ENCODE results near the gene ROBO1. TPM values are rescaled to one million over a fixed set of nuclear protein-coding genes. Genes with fewer than 3 reads are reported as not detected.

The ROBO1 gene
- total and polyA plus RNA-seq, 2 of the 13 experiments (the other 11 are each of a cell fraction or from before 2014, with no cell fraction given): 52.2 to 71.0 TPM

DNA sequence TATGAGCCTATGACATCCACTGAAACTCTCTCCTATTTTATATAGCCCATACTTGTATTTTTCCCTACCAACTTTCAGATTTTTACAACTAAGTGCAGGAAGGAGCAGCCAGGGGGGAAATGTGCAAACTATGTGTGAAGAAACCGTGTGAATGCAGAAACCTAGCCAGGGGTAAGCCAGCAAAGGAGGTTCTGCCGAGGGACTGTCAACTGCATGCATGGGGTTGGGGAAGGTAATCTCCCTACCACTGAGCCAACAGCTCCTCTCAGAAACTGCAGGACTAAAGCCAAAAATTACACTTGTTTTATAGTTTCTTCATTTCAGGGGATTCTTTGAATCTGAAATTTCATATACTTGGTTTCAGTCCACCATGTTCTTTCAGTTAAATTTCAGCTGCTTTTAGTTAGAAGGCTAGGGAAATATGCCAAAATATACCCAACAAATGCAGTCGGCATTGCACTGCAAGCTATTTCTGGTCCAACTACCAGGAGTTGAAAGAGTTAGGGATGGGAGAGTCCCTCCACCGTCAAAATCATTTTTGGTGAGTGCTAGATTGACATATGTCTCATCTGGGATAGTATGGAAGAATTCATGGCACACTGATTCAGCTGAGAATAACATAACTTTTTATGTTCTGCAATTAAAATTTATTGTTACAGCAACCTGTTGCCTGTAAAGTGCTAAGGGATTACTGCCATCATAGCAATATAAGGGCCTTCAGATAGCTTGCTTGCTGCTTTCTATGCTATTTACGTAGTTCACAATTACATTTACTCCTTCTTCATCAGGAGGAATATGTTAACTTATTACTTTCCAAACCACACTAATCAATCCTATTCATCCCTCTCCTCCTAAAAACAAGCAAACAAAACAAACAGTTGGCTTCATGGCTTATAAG lies 904.2 kb downstream of the ROBO1 start:
- CTCF ChIA-PET (ENCODE audit: low intra/inter-chr PET ratio, low total read pairs): no interaction called here
- no peak for DNase-seq (ENCODE audit: low spot score)
- no peak overlapping the region for H3K27ac ChIP-seq (ENCODE audit: extremely low read length, insufficient read depth, low read length)
- no peak for ATAC-seq
- H3K4me3 ChIP-seq (replicated peaks in 1 of 3; ENCODE audit: insufficient read depth in 1 of 3, low read depth in 2 of 3, low read length in 3 of 3): no peak overlapping the region
- H3K9me3 ChIP-seq (ENCODE audit: low read length): no peaks in the 10 kb centered on the region
- no peak overlapping the region for H2AFZ ChIP-seq (ENCODE audit: low read length)
- peaks cover 44% of the 10 kb centered on the region for H3K79me2 ChIP-seq (ENCODE audit: insufficient read depth, low read length)
- intact Hi-C loops (cut with micrococcal nuclease; ENCODE audit: unreplicated experiment): no loop called here
- H3K4me2 ChIP-seq (ENCODE audit: low read depth, low read length): no peak overlapping the region
- BruUV-seq (replicated peaks): no TSS peak
- H3K9ac ChIP-seq (ENCODE audit: insufficient read depth, low read depth, low read length): no peak overlapping the region
- in situ Hi-C loops (cut with HindIII; ENCODE audit: extremely low pct_ligation_motif_present, low pct_unique_long_range_greater_than_20kb): no loop called here
- no peak for TF ChIP-seq MTA1 (CRISPR knock-in tag; IDR thresholded peaks at IDR 0.05; ENCODE audit: borderline replicate concordance)
- TF ChIP-seq, protein P1, sequence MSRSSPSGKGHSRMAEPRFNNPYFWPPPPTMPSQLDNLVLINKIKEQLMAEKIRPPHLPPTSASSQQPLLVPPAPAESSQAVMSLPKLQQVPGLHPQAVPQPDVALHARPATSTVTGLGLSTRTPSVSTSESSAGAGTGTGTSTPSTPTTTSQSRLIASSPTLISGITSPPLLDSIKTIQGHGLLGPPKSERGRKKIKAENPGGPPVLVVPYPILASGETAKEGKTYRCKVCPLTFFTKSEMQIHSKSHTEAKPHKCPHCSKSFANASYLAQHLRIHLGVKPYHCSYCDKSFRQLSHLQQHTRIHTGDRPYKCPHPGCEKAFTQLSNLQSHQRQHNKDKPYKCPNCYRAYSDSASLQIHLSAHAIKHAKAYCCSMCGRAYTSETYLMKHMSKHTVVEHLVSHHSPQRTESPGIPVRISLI (CRISPR knock-in tag; IDR thresholded peaks at IDR 0.05; ENCODE audit: borderline replicate concordance): no peak
- TF ChIP-seq MLLT10 (CRISPR knock-in tag; IDR thresholded peaks at IDR 0.05): no peak
- TF ChIP-seq ZNF564 (CRISPR knock-in tag; IDR thresholded peaks at IDR 0.05): no peak
- TF ChIP-seq, protein P2, sequence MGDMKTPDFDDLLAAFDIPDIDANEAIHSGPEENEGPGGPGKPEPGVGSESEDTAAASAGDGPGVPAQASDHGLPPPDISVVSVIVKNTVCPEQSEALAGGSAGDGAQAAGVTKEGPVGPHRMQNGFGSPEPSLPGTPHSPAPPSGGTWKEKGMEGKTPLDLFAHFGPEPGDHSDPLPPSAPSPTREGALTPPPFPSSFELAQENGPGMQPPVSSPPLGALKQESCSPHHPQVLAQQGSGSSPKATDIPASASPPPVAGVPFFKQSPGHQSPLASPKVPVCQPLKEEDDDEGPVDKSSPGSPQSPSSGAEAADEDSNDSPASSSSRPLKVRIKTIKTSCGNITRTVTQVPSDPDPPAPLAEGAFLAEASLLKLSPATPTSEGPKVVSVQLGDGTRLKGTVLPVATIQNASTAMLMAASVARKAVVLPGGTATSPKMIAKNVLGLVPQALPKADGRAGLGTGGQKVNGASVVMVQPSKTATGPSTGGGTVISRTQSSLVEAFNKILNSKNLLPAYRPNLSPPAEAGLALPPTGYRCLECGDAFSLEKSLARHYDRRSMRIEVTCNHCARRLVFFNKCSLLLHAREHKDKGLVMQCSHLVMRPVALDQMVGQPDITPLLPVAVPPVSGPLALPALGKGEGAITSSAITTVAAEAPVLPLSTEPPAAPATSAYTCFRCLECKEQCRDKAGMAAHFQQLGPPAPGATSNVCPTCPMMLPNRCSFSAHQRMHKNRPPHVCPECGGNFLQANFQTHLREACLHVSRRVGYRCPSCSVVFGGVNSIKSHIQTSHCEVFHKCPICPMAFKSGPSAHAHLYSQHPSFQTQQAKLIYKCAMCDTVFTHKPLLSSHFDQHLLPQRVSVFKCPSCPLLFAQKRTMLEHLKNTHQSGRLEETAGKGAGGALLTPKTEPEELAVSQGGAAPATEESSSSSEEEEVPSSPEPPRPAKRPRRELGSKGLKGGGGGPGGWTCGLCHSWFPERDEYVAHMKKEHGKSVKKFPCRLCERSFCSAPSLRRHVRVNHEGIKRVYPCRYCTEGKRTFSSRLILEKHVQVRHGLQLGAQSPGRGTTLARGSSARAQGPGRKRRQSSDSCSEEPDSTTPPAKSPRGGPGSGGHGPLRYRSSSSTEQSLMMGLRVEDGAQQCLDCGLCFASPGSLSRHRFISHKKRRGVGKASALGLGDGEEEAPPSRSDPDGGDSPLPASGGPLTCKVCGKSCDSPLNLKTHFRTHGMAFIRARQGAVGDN (CRISPR knock-in tag; IDR thresholded peaks at IDR 0.05): no peak
- TF ChIP-seq, protein P3, sequence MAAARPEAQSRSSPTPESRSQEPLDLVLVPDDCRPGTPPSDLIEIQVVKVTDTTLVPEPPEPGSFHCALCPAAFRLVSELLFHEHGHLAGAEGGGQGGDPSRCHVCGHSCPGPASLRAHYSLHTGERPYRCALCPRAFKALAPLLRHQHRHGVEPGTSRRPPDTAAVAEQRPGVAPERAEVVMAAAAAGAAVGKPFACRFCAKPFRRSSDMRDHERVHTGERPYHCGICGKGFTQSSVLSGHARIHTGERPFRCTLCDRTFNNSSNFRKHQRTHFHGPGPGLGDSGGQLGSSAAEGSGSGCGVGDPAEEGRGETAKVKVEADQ (CRISPR knock-in tag; IDR thresholded peaks at IDR 0.05; ENCODE audit: borderline replicate concordance): no peak
- TF ChIP-seq ZSCAN9 (CRISPR knock-in tag; IDR thresholded peaks at IDR 0.05; ENCODE audit: borderline replicate concordance): no peak
- TF ChIP-seq MXI1 (IDR thresholded peaks at IDR 0.05; ENCODE audit: borderline replicate concordance, low read depth, low read length): no peak
- TF ChIP-seq ZNF652 (CRISPR knock-in tag; IDR thresholded peaks at IDR 0.05; ENCODE audit: borderline replicate concordance, low read depth): no peak
- TF ChIP-seq, protein P4, sequence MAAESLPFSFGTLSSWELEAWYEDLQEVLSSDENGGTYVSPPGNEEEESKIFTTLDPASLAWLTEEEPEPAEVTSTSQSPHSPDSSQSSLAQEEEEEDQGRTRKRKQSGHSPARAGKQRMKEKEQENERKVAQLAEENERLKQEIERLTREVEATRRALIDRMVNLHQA (CRISPR knock-in tag; IDR thresholded peaks at IDR 0.05): no peak
- TF ChIP-seq POLR2G (IDR thresholded peaks at IDR 0.05; ENCODE audit: low read depth, low read length): no peak
- no peak for TF ChIP-seq SP140L (CRISPR knock-in tag; IDR thresholded peaks at IDR 0.05; ENCODE audit: borderline replicate concordance)
- no peaks in the 10 kb centered on the region for H4K20me1 ChIP-seq (ENCODE audit: insufficient read depth, low read length)
- H3K27me3 ChIP-seq (ENCODE audit: control insufficient read depth in 1 of 2, insufficient read depth in 2 of 2, low read length in 2 of 2): no peaks in the 10 kb centered on the region
- H3K36me3 ChIP-seq (replicated peaks in 1 of 2; ENCODE audit: control insufficient read depth in 1 of 2, insufficient read depth in 2 of 2, low read length in 2 of 2): no peaks in the 10 kb centered on the region; a peak in 1 of 5 replicates
- FAIRE-seq: no peak
- whole genome bisulfite sequencing (ENCODE audit: low lambda C conversion rate): 86% methylated on average over 5 of the region's 5 CpGs
- POLR2A ChIA-PET: no interaction called here
- H3K4me1 ChIP-seq (ENCODE audit: insufficient read depth, low read length): peaks cover 38% of the 10 kb centered on the region
